H9 (cell line): ENCODE data around the gene DYNAP. TPM values are rescaled to one million over a fixed set of nuclear protein-coding genes. Genes with fewer than 3 reads are reported as not detected.

Source experiments
- DNase-seq: peaks from one replicate; pipeline ENCODE4 v3.0.0-alpha.2; 2017
- H2AFZ ChIP-seq: one replicate; pipeline ENCODE4 v1.6.1; 2013; ENCODE audit warnings: mild to moderate bottlenecking, low read length, control low read depth, moderate library complexity
- H2AK5ac ChIP-seq: 2 replicates; pipeline ENCODE4 v1.6.1; 2013; ENCODE audit warnings: low read length, control low read depth, mixed read lengths; ENCODE audit not compliant: insufficient read length
- H2BK120ac ChIP-seq: one replicate; pipeline ENCODE4 v1.6.1; 2013; ENCODE audit warnings: low read depth, mild to moderate bottlenecking, low read length, control low read depth, inconsistent platforms; ENCODE audit not compliant: poor library complexity, severe bottlenecking
- H2BK12ac ChIP-seq: 2 replicates; pipeline ENCODE4 v1.6.1; 2013; ENCODE audit warnings: low read length, control low read depth, mixed read lengths, low read depth; ENCODE audit not compliant: insufficient read length
- H2BK15ac ChIP-seq: 2 replicates; pipeline ENCODE4 v1.6.1; 2013; ENCODE audit warnings: low read depth, low read length, control low read depth
- H2BK20ac ChIP-seq: one replicate; pipeline ENCODE4 v1.6.1; 2013; ENCODE audit warnings: low read depth, mild to moderate bottlenecking, low read length, control low read depth, inconsistent platforms; ENCODE audit not compliant: poor library complexity, severe bottlenecking
- H2BK5ac ChIP-seq: 2 replicates; pipeline ENCODE4 v1.6.1; 2013; ENCODE audit warnings: low read length, control low read depth, mixed read lengths; ENCODE audit not compliant: insufficient read length
- H3K14ac ChIP-seq: 2 replicates; pipeline ENCODE4 v1.6.1; 2013; ENCODE audit warnings: low read length, control low read depth; ENCODE audit not compliant: insufficient read depth
- H3K18ac ChIP-seq: 2 replicates; pipeline ENCODE4 v1.6.1; 2013; ENCODE audit warnings: low read depth, mild to moderate bottlenecking, mixed read lengths, low read length, control low read depth; ENCODE audit not compliant: insufficient read length
- H3K23ac ChIP-seq: 2 replicates; pipeline ENCODE4 v1.6.1; 2013; ENCODE audit warnings: low read length, control low read depth, mixed read lengths, low read depth; ENCODE audit not compliant: insufficient read length
- H3K23me2 ChIP-seq: 2 replicates; pipeline ENCODE4 v1.6.1; 2013; ENCODE audit warnings: low read depth, mild to moderate bottlenecking, mixed read lengths, low read length, control low read depth; ENCODE audit not compliant: insufficient read length, poor library complexity, severe bottlenecking
- H3K27ac ChIP-seq: 2 replicates; pipeline ENCODE4 v1.5.1; 2013; ENCODE audit warnings: low read length, control low read depth, mixed read lengths, low read depth; ENCODE audit not compliant: insufficient read length
- H3K27me3 ChIP-seq: 2 replicates; pipeline ENCODE4 v1.6.1; 2013; ENCODE audit warnings: low read length, control low read depth, inconsistent platforms; ENCODE audit not compliant: insufficient read depth
- H3K4ac ChIP-seq: 2 replicates; pipeline ENCODE4 v1.6.1; 2013; ENCODE audit warnings: low read depth, mild to moderate bottlenecking, control low read depth, inconsistent platforms, low read length, moderate library complexity
- H3K4me1 ChIP-seq: 2 replicates; pipeline ENCODE4 v1.6.1; 2013; ENCODE audit warnings: low read length, control low read depth, inconsistent platforms; ENCODE audit not compliant: insufficient read depth
- H3K4me2 ChIP-seq: 2 replicates; pipeline ENCODE4 v1.6.1; 2013; ENCODE audit warnings: low read length, control low read depth, mixed read lengths; ENCODE audit not compliant: insufficient read length, insufficient read depth
- H3K56ac ChIP-seq: 2 replicates; pipeline ENCODE4 v1.6.1; 2013; ENCODE audit warnings: low read depth, mild to moderate bottlenecking, mixed read lengths, low read length, control low read depth; ENCODE audit not compliant: insufficient read length
- H3K79me1 ChIP-seq: 2 replicates; pipeline ENCODE4 v1.6.1; 2013; ENCODE audit warnings: low read depth, mild to moderate bottlenecking, moderate library complexity, low read length, control low read depth, inconsistent platforms; ENCODE audit not compliant: insufficient read depth, poor library complexity, severe bottlenecking
- H3K79me2 ChIP-seq: 2 replicates; pipeline ENCODE4 v1.6.1; 2013; ENCODE audit warnings: low read length, control low read depth, inconsistent platforms; ENCODE audit not compliant: insufficient read depth
- H3K9ac ChIP-seq: 2 replicates; pipeline ENCODE4 v1.6.1; 2013; ENCODE audit warnings: low read length, control low read depth, mixed read lengths; ENCODE audit not compliant: insufficient read length; ENCODE audit errors: extremely low read depth
- H3K9me3 ChIP-seq: one replicate; pipeline ENCODE4 v1.6.1; 2013; ENCODE audit warnings: low read depth, low read length, inconsistent platforms; ENCODE audit not compliant: control insufficient read depth
- H3T11ph ChIP-seq: one replicate; pipeline ENCODE4 v1.6.1; 2013; ENCODE audit warnings: mild to moderate bottlenecking, low read length, control low read depth, inconsistent platforms
- H4K20me1 ChIP-seq: one replicate; pipeline ENCODE4 v1.6.1; 2013; ENCODE audit not compliant: control insufficient read depth, insufficient read length, insufficient read depth
- H4K5ac ChIP-seq: 2 replicates; pipeline ENCODE4 v1.6.1; 2013; ENCODE audit warnings: low read depth, mild to moderate bottlenecking, mixed read lengths, low read length, control low read depth; ENCODE audit not compliant: insufficient read length
- H4K8ac ChIP-seq: replicated peaks from 2 replicates; pipeline ENCODE4 v1.6.1; 2013; ENCODE audit warnings: low read length, control low read depth, mixed read lengths, low read depth; ENCODE audit not compliant: insufficient read length
- H4K91ac ChIP-seq: 2 replicates; pipeline ENCODE4 v1.6.1; 2013; ENCODE audit warnings: low read depth, mild to moderate bottlenecking, moderate library complexity, mixed read lengths, low read length, control low read depth; ENCODE audit not compliant: insufficient read length
- H3K27ac Mint-ChIP-seq, 3 experiments: 2 replicates in 2 of 3; 3 replicates in 1 of 3; pipeline ENCODE4 v1.8.0; 2020 to 2021; ENCODE audit warnings: mixed read lengths in 3 of 3, mild to moderate bottlenecking in 1 of 3, moderate library complexity in 1 of 3
- H3K27me3 Mint-ChIP-seq: 2 replicates; pipeline ENCODE4 v1.8.0; 2021; ENCODE audit warnings: low read depth, mild to moderate bottlenecking, moderate library complexity, mixed read lengths
- H3K36me3 Mint-ChIP-seq, 3 experiments: 2 replicates in 2 of 3; 3 replicates in 1 of 3; pipeline ENCODE4 v1.8.0; 2020 to 2021; ENCODE audit warnings: low read depth in 3 of 3, mixed read lengths in 3 of 3; ENCODE audit not compliant: insufficient read depth in 1 of 3
- H3K4me1 Mint-ChIP-seq, 2 experiments: 2 replicates each; pipeline ENCODE4 v1.8.0; 2020; ENCODE audit warnings: mixed read lengths in 2 of 2
- H3K4me3 Mint-ChIP-seq, 2 experiments: 2 replicates in 1 of 2; 3 replicates in 1 of 2; pipeline ENCODE4 v1.8.0; 2020 to 2021; ENCODE audit warnings: mild to moderate bottlenecking in 2 of 2, mixed read lengths in 2 of 2, moderate library complexity in 1 of 2
- H3K9me3 Mint-ChIP-seq, 2 experiments: 2 replicates in 1 of 2; 3 replicates in 1 of 2; pipeline ENCODE4 v1.8.0; 2020; ENCODE audit warnings: mild to moderate bottlenecking in 2 of 2, mixed read lengths in 2 of 2, moderate library complexity in 1 of 2
- WGBS: extraction: QIAGEN DNeasy Blood & Tissue Kit; methylation state at CpG from one replicate; pipeline ENCODE4 v1.1.7; 2013; ENCODE audit warnings: missing lambda C conversion rate, low lambda C conversion rate, mixed read lengths; ENCODE audit not compliant: insufficient read length; ENCODE audit errors: extremely low coverage; 5-methylcytosine and 5-hydroxymethylcytosine counted together
- total RNA-seq: library from RNA; stranded (reverse); gene quantifications from 2 replicates; pipeline ENCODE4 v1.2.1, GENCODE V29; 2021
- TF ChIP-seq, protein P1 (sequence below): fragments of 200-600 bp; sonication (generic); conservative IDR thresholded peaks from 3 replicates; pipeline ENCODE4 v1.8.0; 2021; ENCODE audit warnings: antibody characterized with exemption, mild to moderate bottlenecking

The DYNAP gene
- total RNA-seq, 1 experiment from 2014 or later = 2.5 TPM

DNA sequence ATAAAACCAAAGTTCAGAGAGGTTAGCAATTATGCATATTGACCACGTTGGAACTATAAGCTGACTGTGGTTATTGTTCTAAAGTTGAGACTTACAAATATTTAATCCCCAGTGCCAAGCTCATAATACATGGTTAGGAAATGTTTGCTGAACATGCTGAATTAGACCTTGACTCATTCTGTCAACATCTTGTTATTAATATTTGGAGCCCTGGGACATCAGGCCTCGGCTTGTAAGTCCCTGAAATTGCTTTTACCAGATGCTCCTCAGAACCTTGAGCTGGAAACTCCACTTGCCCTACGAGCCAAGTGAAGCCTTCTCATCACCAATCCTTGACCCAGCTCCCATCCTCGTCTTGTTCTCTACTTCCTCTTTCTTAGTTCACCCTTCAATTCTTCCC, 21.2 kb downstream of the DYNAP start:
- no CpG with 5 or more reads among the region's 4 CpGs for WGBS
- H3K9me3 Mint-ChIP-seq = peaks cover 8 to 11% of the 10 kb centered on the region in 2 experiments
- DNase-seq = no peak

More for the DNA sequence above, 21.2 kb downstream of the DYNAP start:
- no peaks in the 10 kb centered on the region for H3K27me3 ChIP-seq
- H2BK15ac ChIP-seq = no peak overlapping the region
- H2BK20ac ChIP-seq = no peak overlapping the region
- no peak overlapping the region for H3K4me2 ChIP-seq
- H4K5ac ChIP-seq = no peak overlapping the region
- H3K23me2 ChIP-seq = no peaks in the 10 kb centered on the region
- H3K23ac ChIP-seq = no peak overlapping the region
- no peaks in the 10 kb centered on the region for H4K20me1 ChIP-seq
- no peak overlapping the region for H2AK5ac ChIP-seq
- H2BK120ac ChIP-seq = no peak overlapping the region
- H3K14ac ChIP-seq = no peak overlapping the region
- no peaks in the 10 kb centered on the region for H3K79me2 ChIP-seq
- Mint-ChIP-seq H3K27ac (no peak overlapping the region), H3K4me1 (peaks cover 29 to 31% of the 10 kb centered on the region in 2 experiments), H3K27me3 (no peaks in the 10 kb centered on the region), H3K4me3 (no peak overlapping the region), H3K36me3 (peaks cover 8 to 25% (median 11%) of the 10 kb centered on the region in 3 experiments)
- H3K4me1 ChIP-seq = peaks cover 8% of the 10 kb centered on the region; the same call in 1 of the 2 replicates
- H2BK5ac ChIP-seq = no peak overlapping the region
- TF ChIP-seq, protein P1, sequence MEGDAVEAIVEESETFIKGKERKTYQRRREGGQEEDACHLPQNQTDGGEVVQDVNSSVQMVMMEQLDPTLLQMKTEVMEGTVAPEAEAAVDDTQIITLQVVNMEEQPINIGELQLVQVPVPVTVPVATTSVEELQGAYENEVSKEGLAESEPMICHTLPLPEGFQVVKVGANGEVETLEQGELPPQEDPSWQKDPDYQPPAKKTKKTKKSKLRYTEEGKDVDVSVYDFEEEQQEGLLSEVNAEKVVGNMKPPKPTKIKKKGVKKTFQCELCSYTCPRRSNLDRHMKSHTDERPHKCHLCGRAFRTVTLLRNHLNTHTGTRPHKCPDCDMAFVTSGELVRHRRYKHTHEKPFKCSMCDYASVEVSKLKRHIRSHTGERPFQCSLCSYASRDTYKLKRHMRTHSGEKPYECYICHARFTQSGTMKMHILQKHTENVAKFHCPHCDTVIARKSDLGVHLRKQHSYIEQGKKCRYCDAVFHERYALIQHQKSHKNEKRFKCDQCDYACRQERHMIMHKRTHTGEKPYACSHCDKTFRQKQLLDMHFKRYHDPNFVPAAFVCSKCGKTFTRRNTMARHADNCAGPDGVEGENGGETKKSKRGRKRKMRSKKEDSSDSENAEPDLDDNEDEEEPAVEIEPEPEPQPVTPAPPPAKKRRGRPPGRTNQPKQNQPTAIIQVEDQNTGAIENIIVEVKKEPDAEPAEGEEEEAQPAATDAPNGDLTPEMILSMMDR = no peak
- H3K27ac ChIP-seq = no peak overlapping the region
- H3K9ac ChIP-seq = no peak overlapping the region
- no peaks in the 10 kb centered on the region for H3K79me1 ChIP-seq
- H3K56ac ChIP-seq = no peak overlapping the region
- no peak overlapping the region for H4K91ac ChIP-seq
- no peaks in the 10 kb centered on the region for H3K9me3 ChIP-seq
- no peak overlapping the region for H2BK12ac ChIP-seq
- no peak overlapping the region for H3K18ac ChIP-seq
- no peak overlapping the region for H4K8ac ChIP-seq
- no peak overlapping the region for H2AFZ ChIP-seq
- H3T11ph ChIP-seq = no peak overlapping the region
- H3K4ac ChIP-seq = no peak overlapping the region
